ENCODE data around the gene CREBBP.

Gene CREBBP

GRCh38 chr16:3824121-3824795, 56.3 kb downstream of the CREBBP start:
- DNase-seq (ENCODE audit: low spot score): no peak

GRCh38 chr16:3823427-3823826, 57.1 kb downstream of the CREBBP start:
- DNase-seq (ENCODE audit: low spot score): no peak

GRCh38 chr16:3822366-3823045, 58.0 kb downstream of the CREBBP start:
- DNase-seq (ENCODE audit: low spot score): no peak

- DNase-seq (ENCODE audit: low spot score): no peak
These were observed 59.3 kb downstream of the CREBBP start for GRCh38 chr16:3821184-3821583.

GRCh38 chr16:3819746-3820724, 60.5 kb downstream of the CREBBP start:
- peak; percentile 5 for DNase-seq (ENCODE audit: low spot score)

GRCh38 chr16:3819175-3819527, 61.4 kb downstream of the CREBBP start:
- no peak for DNase-seq (ENCODE audit: low spot score)

GRCh38 chr16:3816326-3816725, 64.2 kb downstream of the CREBBP start:
- DNase-seq (ENCODE audit: low spot score): no peak

- no peak for DNase-seq (ENCODE audit: low spot score)
These were observed 65.8 kb downstream of the CREBBP start for GRCh38 chr16:3814755-3815154.

- DNase-seq (ENCODE audit: low spot score): no peak
These were observed 67.9 kb downstream of the CREBBP start for GRCh38 chr16:3812469-3813172.

- no peak for DNase-seq (ENCODE audit: low spot score)
These were observed 69.7 kb downstream of the CREBBP start for GRCh38 chr16:3810818-3811217.

GRCh38 chr16:3810198-3810664, 70.3 kb downstream of the CREBBP start:
- DNase-seq (ENCODE audit: low spot score): no peak

GRCh38 chr16:3808308-3809063, 72.0 kb downstream of the CREBBP start:
- no peak for DNase-seq (ENCODE audit: low spot score)

- DNase-seq (ENCODE audit: low spot score): no peak
These were observed 72.9 kb downstream of the CREBBP start for GRCh38 chr16:3807425-3808123.

- no peak for DNase-seq (ENCODE audit: low spot score)
These were observed 76.0 kb downstream of the CREBBP start for GRCh38 chr16:3804426-3805016.

- no peak for DNase-seq (ENCODE audit: low spot score)
These were observed 79.8 kb downstream of the CREBBP start for GRCh38 chr16:3800477-3801270.

- DNase-seq (ENCODE audit: low spot score): no peak
These were observed 80.5 kb downstream of the CREBBP start for GRCh38 chr16:3800019-3800418.

- DNase-seq (ENCODE audit: low spot score): no peak
These were observed 81.2 kb downstream of the CREBBP start for GRCh38 chr16:3799354-3799753.

GRCh38 chr16:3798838-3799237, 81.7 kb downstream of the CREBBP start:
- no peak for DNase-seq (ENCODE audit: low spot score)
